Mesothelial cell of epicardium (in vitro differentiated cells): ENCODE measurements around the gene SOD3. TPM values are rescaled to one million over a fixed set of nuclear protein-coding genes. Genes with fewer than 3 reads are reported as not detected.
A peak's percentile ranks its signal among the peaks of the same experiment; 100 is the strongest.

Experiments used
- DNase-seq, 2 experiments: peaks; one replicate each; pipeline ENCODE4 v3.0.0; 2021; ENCODE audit warnings: low spot score in 2 of 2; ENCODE audit not compliant: unreplicated experiment in 2 of 2
- H3K27ac Mint-ChIP-seq: 2 replicates; pipeline ENCODE4 v1.8.0; 2021; ENCODE audit warnings: mixed read lengths
- H3K27me3 Mint-ChIP-seq: 2 replicates; pipeline ENCODE4 v1.8.0; 2021; ENCODE audit warnings: low read depth, mixed read lengths
- H3K36me3 Mint-ChIP-seq: 2 replicates; pipeline ENCODE4 v1.8.0; 2021; ENCODE audit warnings: mixed read lengths
- H3K4me1 Mint-ChIP-seq: 2 replicates; pipeline ENCODE4 v1.8.0; 2021; ENCODE audit warnings: mixed read lengths
- H3K4me3 Mint-ChIP-seq: 2 replicates; pipeline ENCODE4 v1.8.0; 2021; ENCODE audit warnings: mild to moderate bottlenecking, moderate library complexity, mixed read lengths
- H3K9me3 Mint-ChIP-seq: 2 replicates; pipeline ENCODE4 v1.8.0; 2021; ENCODE audit warnings: mixed read lengths
- CTCF ChIP-seq: fragments of 200-600 bp; sonication (generic); IDR thresholded peaks from one replicate; pipeline ENCODE4 v1.5.0; 2021; ENCODE audit warnings: antibody characterized with exemption; ENCODE audit not compliant: unreplicated experiment
- total RNA-seq: library from RNA; stranded (reverse); gene quantifications from 3 replicates; pipeline ENCODE4 v1.2.1, GENCODE V29; 2021

The SOD3 gene
- total RNA-seq, 1 donor from 2014 or later: 5.7 TPM

DNA sequence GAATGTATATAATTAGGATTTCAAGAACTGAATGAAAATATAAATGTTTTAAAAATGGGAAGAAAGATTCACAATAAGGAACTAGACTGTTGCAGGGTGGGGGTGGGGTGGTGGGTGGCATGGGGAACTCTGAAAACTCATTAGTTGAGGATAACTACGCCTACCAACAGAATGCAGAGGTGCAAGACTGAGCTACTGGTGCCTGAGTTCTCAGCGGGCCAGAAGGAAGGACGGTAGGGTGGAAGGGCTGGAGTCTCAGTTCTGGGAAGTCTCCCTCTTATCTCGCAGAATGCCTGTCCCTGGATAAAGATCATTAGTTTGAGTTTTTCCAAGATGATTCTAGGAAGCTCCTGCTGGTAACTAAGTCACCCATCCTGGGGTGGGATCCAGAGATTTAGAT lies 1.3 kb upstream of the SOD3 start:
- DNase-seq: no peak
- H3K27me3 Mint-ChIP-seq: peaks cover 32% of the 10 kb centered on the region
- no peaks in the 10 kb centered on the region for H3K36me3 Mint-ChIP-seq
- no peak overlapping the region for H3K27ac Mint-ChIP-seq
- H3K9me3 Mint-ChIP-seq: no peaks in the 10 kb centered on the region
- no peak for TF ChIP-seq CTCF
- no peak overlapping the region for H3K4me3 Mint-ChIP-seq
- peaks cover 15% of the 10 kb centered on the region for H3K4me1 Mint-ChIP-seq

- Mint-ChIP-seq H3K27ac (peak overlapping the region; percentile 66), H3K9me3 (no peaks in the 10 kb centered on the region), H3K4me1 (peaks cover 15% of the 10 kb centered on the region), H3K36me3 (no peaks in the 10 kb centered on the region), H3K27me3 (peaks cover 36% of the 10 kb centered on the region), H3K4me3 (peak overlapping the region; percentile 28)
- DNase-seq: no peak
- no peak for TF ChIP-seq CTCF
These were observed 893 bp upstream of the SOD3 start for GRCh38 chr4:24794480-24794879.

DNA sequence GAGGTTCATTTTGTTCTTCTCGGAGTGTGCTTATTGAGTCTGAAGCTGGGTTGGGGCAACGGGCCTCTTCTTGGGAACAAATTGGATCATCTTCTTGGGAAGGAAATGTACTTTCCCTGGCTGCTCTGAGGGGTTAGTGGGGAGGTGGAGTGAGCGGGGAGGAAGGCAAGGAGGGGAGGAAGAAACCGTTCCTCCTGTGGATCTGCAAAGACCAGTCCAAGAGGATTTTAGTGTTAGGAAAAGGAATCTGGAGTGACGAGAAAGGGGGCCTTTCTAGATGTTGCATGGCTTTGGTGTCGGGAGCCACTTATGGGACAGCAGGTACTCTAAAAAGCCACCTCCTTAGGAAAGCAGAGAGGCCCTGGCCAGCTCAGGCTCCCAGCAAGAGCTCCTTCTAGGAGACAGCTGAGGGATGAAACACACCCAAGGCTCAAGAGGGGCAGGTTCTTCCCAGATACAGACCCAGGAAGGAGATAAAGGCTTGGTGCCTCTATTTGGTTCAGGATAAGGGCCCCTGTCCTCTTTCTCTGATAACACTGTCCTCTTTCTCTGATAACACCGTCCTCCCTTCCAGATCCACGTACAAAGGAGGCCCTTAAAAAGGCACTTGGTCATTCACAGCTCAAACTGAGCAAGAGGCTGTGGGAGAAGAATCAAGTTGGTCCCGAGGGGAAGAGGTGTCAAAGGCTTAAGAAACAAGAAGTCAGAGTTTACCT lies 451 bp downstream of the SOD3 start:
- Mint-ChIP-seq H3K4me1 (peaks cover 18% of the 10 kb centered on the region), H3K4me3 (peak overlapping the region; percentile 48), H3K27me3 (peaks cover 44% of the 10 kb centered on the region), H3K9me3 (no peaks in the 10 kb centered on the region), H3K36me3 (no peaks in the 10 kb centered on the region), H3K27ac (peak overlapping the region; percentile 13)
- DNase-seq: no peak
- TF ChIP-seq CTCF: no peak

DNA sequence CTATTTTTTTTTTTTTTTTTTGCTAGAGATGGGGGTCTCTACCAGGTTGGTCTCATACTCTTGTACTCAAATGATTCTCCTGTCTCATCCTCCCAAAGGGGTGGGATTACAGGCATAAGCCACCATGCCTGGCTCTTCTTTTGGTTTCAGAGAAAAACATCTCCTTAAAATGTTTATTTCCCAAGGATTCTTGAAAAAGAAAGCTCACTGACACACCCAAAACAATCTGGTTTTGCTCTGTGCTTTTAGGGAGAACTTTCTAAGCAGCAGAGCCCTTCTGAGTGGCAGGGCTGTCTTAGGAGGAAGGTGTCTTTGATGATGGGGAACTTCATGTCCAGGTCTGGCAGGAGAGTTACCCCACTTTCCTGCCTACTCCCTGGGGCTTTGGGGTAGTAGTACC lies 1.2 kb downstream of the SOD3 start:
- no peak overlapping the region for H3K4me3 Mint-ChIP-seq
- H3K9me3 Mint-ChIP-seq: no peaks in the 10 kb centered on the region
- TF ChIP-seq CTCF: no peak
- peaks cover 20% of the 10 kb centered on the region for H3K4me1 Mint-ChIP-seq
- no peaks in the 10 kb centered on the region for H3K36me3 Mint-ChIP-seq
- H3K27ac Mint-ChIP-seq: no peak overlapping the region
- DNase-seq: no peak
- H3K27me3 Mint-ChIP-seq: peaks cover 52% of the 10 kb centered on the region

DNA sequence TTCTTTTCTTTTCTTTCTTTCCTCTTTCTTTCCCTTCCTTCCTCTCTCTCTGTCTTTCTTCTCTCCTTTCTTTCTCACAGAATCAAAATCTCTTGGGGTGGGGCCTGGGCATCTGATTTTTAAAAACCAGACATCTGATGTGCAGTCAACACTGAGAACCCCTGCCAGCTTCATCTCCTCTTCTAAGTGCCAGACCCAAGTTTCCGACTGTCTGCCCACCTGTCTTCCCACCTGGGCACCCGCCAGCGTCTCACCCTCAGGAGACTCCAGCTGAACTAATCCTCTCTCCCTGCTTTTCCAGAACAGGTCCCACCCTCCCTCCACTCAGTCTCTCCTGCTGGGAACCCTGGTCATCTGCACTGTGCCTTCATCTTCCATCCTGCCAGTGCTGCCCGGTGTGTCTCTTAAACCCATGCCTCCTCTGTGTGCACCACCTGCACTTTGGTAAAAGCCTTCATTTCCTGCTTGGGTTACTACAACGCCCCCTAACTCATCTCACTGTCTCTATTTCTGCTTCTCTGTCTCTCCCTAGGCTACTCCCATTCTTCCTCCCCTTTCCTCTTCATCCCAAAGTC lies 2.8 kb downstream of the SOD3 start:
- H3K36me3 Mint-ChIP-seq: no peaks in the 10 kb centered on the region
- H3K27ac Mint-ChIP-seq: no peak overlapping the region
- no peak overlapping the region for H3K4me3 Mint-ChIP-seq
- peaks cover 20% of the 10 kb centered on the region for H3K4me1 Mint-ChIP-seq
- H3K27me3 Mint-ChIP-seq: peaks cover 65% of the 10 kb centered on the region
- DNase-seq: no peak
- H3K9me3 Mint-ChIP-seq: no peaks in the 10 kb centered on the region
- no peak for TF ChIP-seq CTCF

DNA sequence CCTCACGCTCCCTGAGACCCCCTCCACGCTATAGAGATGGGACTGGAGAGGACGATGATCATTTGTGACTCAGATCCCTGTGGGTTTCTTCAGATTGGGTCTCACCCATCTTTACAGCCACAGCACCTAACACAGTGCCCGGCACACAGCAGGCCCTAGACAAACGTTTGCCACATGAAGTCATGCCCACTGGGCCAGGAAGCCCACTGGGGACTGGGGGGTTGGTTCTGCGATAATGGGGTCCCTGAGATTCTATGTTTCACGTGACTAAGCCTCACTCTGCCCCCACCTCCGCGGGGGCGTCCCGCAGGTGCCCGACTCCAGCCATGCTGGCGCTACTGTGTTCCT lies 3.8 kb downstream of the SOD3 start:
- Mint-ChIP-seq H3K4me1 (peaks cover 20% of the 10 kb centered on the region), H3K4me3 (peak overlapping the region; percentile 40), H3K27me3 (peaks cover 67% of the 10 kb centered on the region), H3K36me3 (no peaks in the 10 kb centered on the region), H3K9me3 (no peaks in the 10 kb centered on the region), H3K27ac (no peak overlapping the region)
- TF ChIP-seq CTCF: no peak
- no peak for DNase-seq
